ENCODE measurements around the gene RGS6. TPM values are rescaled to one million over a fixed set of nuclear protein-coding genes. Genes with fewer than 3 reads are reported as not detected.

The RGS6 gene
- total and polyA plus RNA-seq, 7 donors: 0.79 to 8.0 (median 1.6) TPM; not detected in 2

DNA sequence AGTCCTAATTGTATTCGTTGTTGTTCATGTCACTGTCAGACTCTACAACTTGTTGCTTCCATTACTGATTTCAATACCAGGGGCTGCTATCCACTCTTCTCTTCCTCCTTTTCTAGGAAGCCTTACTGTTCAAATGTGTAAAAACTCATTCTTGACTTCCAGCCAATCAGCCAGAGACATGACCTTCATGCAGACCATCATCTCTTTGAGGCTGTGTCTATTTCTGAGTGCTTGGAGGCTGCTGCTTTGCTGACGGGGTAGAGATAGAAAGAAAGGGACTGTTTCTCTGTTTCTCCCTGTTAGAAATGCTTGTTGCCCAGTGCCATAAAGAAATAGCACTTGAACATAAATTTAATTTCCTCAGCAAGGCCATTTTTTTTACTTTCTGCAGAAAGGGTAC lies 282.9 kb downstream of the RGS6 start:
- WGBS, 2 donors: 83 to 85% methylated on average over 2 of the region's 2 CpGs
- Histone ChIP-seq H3K36me3 (no peaks in the 10 kb centered on the region), H3K4me3 (no peak overlapping the region), H3K4me1 (no peaks in the 10 kb centered on the region), H3K27me3 (no peaks in the 10 kb centered on the region), H3K9me3 (no peaks in the 10 kb centered on the region), H3K27ac (no peak overlapping the region)
- DNase-seq: no peak
- no peak for TF ChIP-seq POLR2A (IDR thresholded peaks at IDR 0.05)
- no peak for TF ChIP-seq EP300 (IDR thresholded peaks at IDR 0.05)
- TF ChIP-seq, protein P1, sequence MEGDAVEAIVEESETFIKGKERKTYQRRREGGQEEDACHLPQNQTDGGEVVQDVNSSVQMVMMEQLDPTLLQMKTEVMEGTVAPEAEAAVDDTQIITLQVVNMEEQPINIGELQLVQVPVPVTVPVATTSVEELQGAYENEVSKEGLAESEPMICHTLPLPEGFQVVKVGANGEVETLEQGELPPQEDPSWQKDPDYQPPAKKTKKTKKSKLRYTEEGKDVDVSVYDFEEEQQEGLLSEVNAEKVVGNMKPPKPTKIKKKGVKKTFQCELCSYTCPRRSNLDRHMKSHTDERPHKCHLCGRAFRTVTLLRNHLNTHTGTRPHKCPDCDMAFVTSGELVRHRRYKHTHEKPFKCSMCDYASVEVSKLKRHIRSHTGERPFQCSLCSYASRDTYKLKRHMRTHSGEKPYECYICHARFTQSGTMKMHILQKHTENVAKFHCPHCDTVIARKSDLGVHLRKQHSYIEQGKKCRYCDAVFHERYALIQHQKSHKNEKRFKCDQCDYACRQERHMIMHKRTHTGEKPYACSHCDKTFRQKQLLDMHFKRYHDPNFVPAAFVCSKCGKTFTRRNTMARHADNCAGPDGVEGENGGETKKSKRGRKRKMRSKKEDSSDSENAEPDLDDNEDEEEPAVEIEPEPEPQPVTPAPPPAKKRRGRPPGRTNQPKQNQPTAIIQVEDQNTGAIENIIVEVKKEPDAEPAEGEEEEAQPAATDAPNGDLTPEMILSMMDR (IDR thresholded peaks at IDR 0.05): no peak
- TF ChIP-seq POLR2AphosphoS5 (IDR thresholded peaks at IDR 0.05): no peak
- intact Hi-C loops (cut with DNase I): no loop called here

- Histone ChIP-seq H3K27me3 (no peaks in the 10 kb centered on the region), H3K4me1 (no peaks in the 10 kb centered on the region), H3K9me3 (peaks cover 0 to 6% (median 0%) of the 10 kb centered on the region in 4 donors), H3K27ac (no peak overlapping the region), H3K36me3 (no peaks in the 10 kb centered on the region), H3K4me3 (no peak overlapping the region)
- 81 to 87% methylated on average over 1 of the region's 1 CpG for WGBS, 2 donors
- TF ChIP-seq POLR2AphosphoS5 (IDR thresholded peaks at IDR 0.05) (no peak), EP300 (IDR thresholded peaks at IDR 0.05) (no peak), POLR2A (IDR thresholded peaks at IDR 0.05) (no peak)
- TF ChIP-seq, protein P1 (IDR thresholded peaks at IDR 0.05): no peak
- no peak for DNase-seq
- intact Hi-C loops (cut with DNase I): no loop called here
These were observed 284.9 kb downstream of the RGS6 start for GRCh38 chr14:72217135-72217534.

GRCh38 chr14:72222046-72222445 lies 289.8 kb downstream of the RGS6 start:
- intact Hi-C loops (cut with DNase I): no loop called here
- H3K27ac ChIP-seq: no peak overlapping the region
- H3K27me3 ChIP-seq: no peaks in the 10 kb centered on the region
- no peaks in the 10 kb centered on the region for H3K4me1 ChIP-seq
- peaks cover 0 to 6% (median 0%) of the 10 kb centered on the region in 4 donors for H3K9me3 ChIP-seq
- H3K4me3 ChIP-seq: no peak overlapping the region
- 50 to 78% methylated on average over 1 of the region's 1 CpG for WGBS, 2 donors
- no peak for TF ChIP-seq POLR2AphosphoS5 (IDR thresholded peaks at IDR 0.05)
- no peak for TF ChIP-seq EP300 (IDR thresholded peaks at IDR 0.05)
- no peak for TF ChIP-seq POLR2A (IDR thresholded peaks at IDR 0.05)
- TF ChIP-seq, protein P1 (IDR thresholded peaks at IDR 0.05): no peak
- no peak for DNase-seq
- H3K36me3 ChIP-seq: no peaks in the 10 kb centered on the region

DNA sequence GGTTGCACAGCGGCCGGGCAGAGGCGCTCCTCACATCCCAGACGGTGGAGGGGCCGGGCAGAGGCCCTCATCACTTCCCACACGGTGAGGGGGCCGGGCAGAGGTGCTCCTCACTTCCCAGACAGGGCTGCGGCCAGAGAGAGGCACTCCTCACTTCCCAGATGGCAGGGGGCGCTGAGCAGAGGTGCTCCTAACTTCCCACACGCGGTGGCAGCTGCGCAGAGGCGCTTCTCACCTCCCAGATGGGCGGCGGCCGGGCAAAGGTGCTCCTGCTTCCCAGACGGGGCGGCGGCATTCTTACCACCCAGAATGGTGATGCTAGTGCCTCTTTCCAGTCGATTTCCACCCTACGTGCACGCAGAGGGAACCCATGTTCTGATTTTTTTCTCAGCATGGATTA lies 304.4 kb downstream of the RGS6 start:
- 80 to 90% methylated on average over 22 of the region's 22 CpGs for WGBS, 2 donors
- Histone ChIP-seq H3K27ac (no peak overlapping the region), H3K36me3 (no peaks in the 10 kb centered on the region), H3K27me3 (no peaks in the 10 kb centered on the region), H3K4me3 (no peak overlapping the region), H3K4me1 (no peaks in the 10 kb centered on the region), H3K9me3 (no peaks in the 10 kb centered on the region)
- TF ChIP-seq EP300 (IDR thresholded peaks at IDR 0.05) (no peak), POLR2AphosphoS5 (IDR thresholded peaks at IDR 0.05) (no peak), POLR2A (IDR thresholded peaks at IDR 0.05) (no peak)
- TF ChIP-seq, protein P1 (IDR thresholded peaks at IDR 0.05): no peak
- intact Hi-C loops (cut with DNase I): no loop called here
- DNase-seq: no peak
